ENCODE results near the gene NR3C2. TPM values are rescaled to one million over a fixed set of nuclear protein-coding genes. Genes with fewer than 3 reads are reported as not detected.

NR3C2 gene
- total and polyA plus RNA-seq, 2 of the 4 experiments (the other 2 are of a cell fraction): 1.1 to 2.3 TPM

DNA sequence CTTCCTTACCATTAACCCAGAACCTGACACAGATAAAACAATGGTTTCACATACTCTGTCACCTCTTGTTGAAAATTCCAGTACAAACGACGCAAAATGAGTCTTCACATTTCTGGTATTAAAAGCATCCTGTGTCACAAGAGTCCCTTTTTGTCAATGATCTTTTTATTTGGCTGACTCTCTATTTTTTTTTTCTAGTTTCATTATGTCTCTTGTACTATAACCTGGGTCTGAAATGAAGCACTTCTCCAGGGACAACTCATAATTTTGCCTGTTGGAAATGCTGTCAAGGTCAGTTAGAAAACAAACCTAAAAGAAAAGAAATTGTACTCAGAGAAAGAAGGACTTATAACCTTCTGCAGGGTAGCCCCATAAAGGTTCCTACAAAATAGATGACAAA is 93.1 kb downstream of the NR3C2 start:
- POLR2A ChIA-PET (ENCODE audit: unreplicated experiment): no interaction called here

More for the DNA sequence above, 93.1 kb downstream of the NR3C2 start:
- H4K20me1 ChIP-seq (ENCODE audit: insufficient read depth, low read length): no peaks in the 10 kb centered on the region
- H4K91ac ChIP-seq (ENCODE audit: insufficient read depth, low read depth, low read length): no peak overlapping the region
- H4K5ac ChIP-seq (ENCODE audit: low read depth, low read length): no peak overlapping the region
- no peaks in the 10 kb centered on the region for H3K9me1 ChIP-seq (ENCODE audit: insufficient read depth, low read length)
- H2AK9ac ChIP-seq (replicated peaks; ENCODE audit: low read depth, low read length, poor library complexity): no peak overlapping the region
- TF ChIP-seq MXI1 (IDR thresholded peaks at IDR 0.05; ENCODE audit: borderline replicate concordance, low read depth, low read length) (no peak), MAZ (IDR thresholded peaks at IDR 0.05; ENCODE audit: borderline replicate concordance, low read depth, low read length) (no peak), RFX5 (IDR thresholded peaks at IDR 0.05; ENCODE audit: low read depth, low read length) (no peak), RAD21 (IDR thresholded peaks at IDR 0.05; ENCODE audit: low read length) (no peak), SMC3 (IDR thresholded peaks at IDR 0.05; ENCODE audit: low read depth, low read length) (no peak), CEBPB (IDR thresholded peaks at IDR 0.05; ENCODE audit: low read depth, low read length) (no peak), CHD1 (IDR thresholded peaks at IDR 0.05; ENCODE audit: low read depth, low read length) (no peak), RCOR1 (IDR thresholded peaks at IDR 0.05; ENCODE audit: insufficient replicate concordance, low read length) (no peak), POLR2A (IDR thresholded peaks at IDR 0.05; ENCODE audit: low read depth, low read length) (no peak), NFE2L2 (IDR thresholded peaks at IDR 0.05; ENCODE audit: low read depth, low read length) (no peak)
- TF ChIP-seq, protein P1, sequence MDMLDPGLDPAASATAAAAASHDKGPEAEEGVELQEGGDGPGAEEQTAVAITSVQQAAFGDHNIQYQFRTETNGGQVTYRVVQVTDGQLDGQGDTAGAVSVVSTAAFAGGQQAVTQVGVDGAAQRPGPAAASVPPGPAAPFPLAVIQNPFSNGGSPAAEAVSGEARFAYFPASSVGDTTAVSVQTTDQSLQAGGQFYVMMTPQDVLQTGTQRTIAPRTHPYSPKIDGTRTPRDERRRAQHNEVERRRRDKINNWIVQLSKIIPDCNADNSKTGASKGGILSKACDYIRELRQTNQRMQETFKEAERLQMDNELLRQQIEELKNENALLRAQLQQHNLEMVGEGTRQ (IDR thresholded peaks at IDR 0.05; ENCODE audit: low read depth, low read length): no peak
- no CpG with 5 or more reads among the region's 2 CpGs for WGBS, 2 experiments (ENCODE audit: extremely low coverage in 2 of 2, insufficient read length in 1 of 2)
- no peak overlapping the region for H3K4ac ChIP-seq (ENCODE audit: low read depth, low read length)
- H3K79me1 ChIP-seq (ENCODE audit: low read depth in 1 of 2, low read length in 2 of 2): no peaks in the 10 kb centered on the region
- H3K9me3 ChIP-seq (ENCODE audit: control insufficient read depth, insufficient read depth, low read length): no peaks in the 10 kb centered on the region
- no peak overlapping the region for H2AK5ac ChIP-seq (ENCODE audit: low read depth, low read length)
- no peak overlapping the region for H2BK5ac ChIP-seq (ENCODE audit: low read depth, low read length, poor library complexity, severe bottlenecking)
- intact Hi-C loops (cut with micrococcal nuclease) (no loop called here), dilution Hi-C loops (cut with HindIII; ENCODE audit: low sequenced_read_pairs, unreplicated experiment) (no loop called here), in situ Hi-C loops (cut with MboI; ENCODE audit: low sequenced_read_pairs) (no loop called here)
- no peak overlapping the region for H3K4me2 ChIP-seq (ENCODE audit: low read depth, low read length)
- H3K27me3 ChIP-seq (ENCODE audit: control insufficient read depth, insufficient read depth, low read length): no peaks in the 10 kb centered on the region
- H3K36me3 ChIP-seq (ENCODE audit: control insufficient read depth, insufficient read depth, low read length): no peaks in the 10 kb centered on the region
- no peak overlapping the region for H3K18ac ChIP-seq (ENCODE audit: low read depth, low read length)
- no peak overlapping the region for H2BK120ac ChIP-seq (ENCODE audit: low read depth, low read length)
- no peak overlapping the region for H3K27ac ChIP-seq (ENCODE audit: insufficient read depth, low read length)
- DNase-seq: no peak
- no peak overlapping the region for H3K4me3 ChIP-seq (ENCODE audit: insufficient read depth, low read depth, low read length)
- no peak overlapping the region for H3K56ac ChIP-seq (ENCODE audit: extremely low read depth, insufficient read depth, low read length)
- ATAC-seq (ENCODE audit: low read depth): no peak
- no peak overlapping the region for H3K14ac ChIP-seq (replicated peaks; ENCODE audit: low read depth, low read length)
- no TSS peak for BruUV-seq (replicated peaks)
- no peak overlapping the region for H4K8ac ChIP-seq (ENCODE audit: low read depth in 2 of 2, low read length in 2 of 2)
- no peak overlapping the region for H3K9ac ChIP-seq (ENCODE audit: low read depth, low read length)
- no peaks in the 10 kb centered on the region for H3K4me1 ChIP-seq (ENCODE audit: control insufficient read depth, insufficient read depth, low read length)
- H2BK20ac ChIP-seq (ENCODE audit: low read depth, low read length): no peak overlapping the region
- H2AFZ ChIP-seq (replicated peaks; ENCODE audit: low read length, poor library complexity): no peak overlapping the region
- no peak overlapping the region for H2BK15ac ChIP-seq (ENCODE audit: low read depth, low read length)
- CTCF ChIA-PET: no interaction called here
- H3K23ac ChIP-seq (ENCODE audit: low read depth, low read length): no peak overlapping the region

All from IMR-90 (cell line).